Cardiac fibroblast (primary cell): Measurements from ENCODE around the gene LRRC40.
A peak's percentile ranks its signal among the peaks of the same experiment; 100 is the strongest.
"Not testable (repeated sequence)": the region's sequence is repeated elsewhere in the genome, so short reads cannot be mapped to it uniquely, and the experiment has no call there.

Source experiments
- DNase-seq, 2 donors: peaks; one replicate each; pipeline versions ENCODE4 v3.0.0 to v3.0.0-alpha.2; 2010; ENCODE audit warnings: low read depth in 2 of 2
- H3K4me3 ChIP-seq, 2 donors: replicated peaks in 1 of 2; 1 replicate in 1 of 2; 2 replicates in 1 of 2; pipeline ENCODE4 v1.5.1; 2011; ENCODE audit warnings: low read depth in 2 of 2, low read length in 2 of 2, mild to moderate bottlenecking in 2 of 2, moderate library complexity in 1 of 2
- CTCF ChIP-seq: IDR thresholded peaks from one replicate; pipeline ENCODE4 v1.5.1; 2011; ENCODE audit warnings: low read depth, mild to moderate bottlenecking, low read length, inconsistent platforms

LRRC40 gene

GRCh38 chr1:70190180-70190579 lies 15.2 kb downstream of the LRRC40 start:
- no peak for DNase-seq
- no peak overlapping the region for H3K4me3 ChIP-seq
- no peak for TF ChIP-seq CTCF

- no peak for TF ChIP-seq CTCF
- DNase-seq = no peak
- no peak overlapping the region for H3K4me3 ChIP-seq
These were observed 16.9 kb downstream of the LRRC40 start for GRCh38 chr1:70188522-70188921.

- not testable (repeated sequence) for H3K4me3 ChIP-seq, DNase-seq
These were observed 20.2 kb downstream of the LRRC40 start for GRCh38 chr1:70185181-70185580.

- DNase-seq = no peak
- H3K4me3 ChIP-seq = no peak overlapping the region
- no peak for TF ChIP-seq CTCF
These were observed 33.9 kb downstream of the LRRC40 start for GRCh38 chr1:70171512-70171911.

- TF ChIP-seq CTCF = no peak
- DNase-seq = no peak
- no peak overlapping the region for H3K4me3 ChIP-seq
These were observed 36.1 kb downstream of the LRRC40 start for GRCh38 chr1:70169018-70169839.

- peak; percentile 3 to 7 for DNase-seq
- no peak for TF ChIP-seq CTCF
- H3K4me3 ChIP-seq = no peak overlapping the region
These were observed 37.1 kb downstream of the LRRC40 start for GRCh38 chr1:70168283-70168682.

- no peak overlapping the region for H3K4me3 ChIP-seq
- DNase-seq = no peak
- TF ChIP-seq CTCF = no peak
These were observed 41.0 kb downstream of the LRRC40 start for GRCh38 chr1:70164350-70164749.
